GM21619 (cell line): ENCODE data around the gene MAMDC4.
"Not testable (repeated sequence)": the region's sequence is repeated elsewhere in the genome, so short reads cannot be mapped to it uniquely, and the experiment has no call there.

ENCODE experiments used
- ATAC-seq: cut with Tn5 transposase; IDR thresholded peaks from one replicate; pipeline ENCODE4 v1.9.1; 2021; ENCODE audit not compliant: unreplicated experiment

MAMDC4 gene

GRCh38 chr9:136851941-136852663 lies at the start of gene MAMDC4:
Gene MAMDC4, plus strand, starts transcription at chr9:136852346. Its CDS starts 71 bp downstream, at chr9:136852417.
- ATAC-seq = no peak

DNA sequence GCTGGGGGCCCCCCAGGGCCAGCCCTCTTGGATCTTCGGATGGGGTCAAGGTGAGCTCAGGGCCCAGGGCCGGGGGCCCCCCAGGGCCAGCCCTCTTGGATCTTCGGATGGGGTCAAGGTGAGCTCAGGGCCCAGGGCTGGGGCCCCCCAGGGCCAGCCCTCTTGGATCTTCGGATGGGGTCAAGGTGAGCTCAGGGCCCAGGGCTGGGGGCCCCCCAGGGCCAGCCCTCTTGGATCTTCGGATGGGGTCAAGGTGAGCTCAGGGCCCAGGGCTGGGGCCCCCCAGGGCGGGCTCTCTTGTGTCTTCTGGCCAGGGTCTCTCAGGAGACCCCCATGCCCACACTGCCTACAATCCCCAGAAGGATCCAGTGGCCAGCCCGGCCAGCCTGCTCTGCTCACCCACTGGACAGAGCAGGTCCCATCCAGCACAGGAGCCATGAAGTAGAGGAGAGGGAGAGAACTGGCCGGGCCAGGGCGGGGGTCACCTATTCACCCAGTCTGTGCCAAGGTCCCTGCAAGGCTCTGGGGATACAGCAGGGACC lies 49.1 kb upstream of the MAMDC4 start:
- ATAC-seq = not testable (repeated sequence)

DNA sequence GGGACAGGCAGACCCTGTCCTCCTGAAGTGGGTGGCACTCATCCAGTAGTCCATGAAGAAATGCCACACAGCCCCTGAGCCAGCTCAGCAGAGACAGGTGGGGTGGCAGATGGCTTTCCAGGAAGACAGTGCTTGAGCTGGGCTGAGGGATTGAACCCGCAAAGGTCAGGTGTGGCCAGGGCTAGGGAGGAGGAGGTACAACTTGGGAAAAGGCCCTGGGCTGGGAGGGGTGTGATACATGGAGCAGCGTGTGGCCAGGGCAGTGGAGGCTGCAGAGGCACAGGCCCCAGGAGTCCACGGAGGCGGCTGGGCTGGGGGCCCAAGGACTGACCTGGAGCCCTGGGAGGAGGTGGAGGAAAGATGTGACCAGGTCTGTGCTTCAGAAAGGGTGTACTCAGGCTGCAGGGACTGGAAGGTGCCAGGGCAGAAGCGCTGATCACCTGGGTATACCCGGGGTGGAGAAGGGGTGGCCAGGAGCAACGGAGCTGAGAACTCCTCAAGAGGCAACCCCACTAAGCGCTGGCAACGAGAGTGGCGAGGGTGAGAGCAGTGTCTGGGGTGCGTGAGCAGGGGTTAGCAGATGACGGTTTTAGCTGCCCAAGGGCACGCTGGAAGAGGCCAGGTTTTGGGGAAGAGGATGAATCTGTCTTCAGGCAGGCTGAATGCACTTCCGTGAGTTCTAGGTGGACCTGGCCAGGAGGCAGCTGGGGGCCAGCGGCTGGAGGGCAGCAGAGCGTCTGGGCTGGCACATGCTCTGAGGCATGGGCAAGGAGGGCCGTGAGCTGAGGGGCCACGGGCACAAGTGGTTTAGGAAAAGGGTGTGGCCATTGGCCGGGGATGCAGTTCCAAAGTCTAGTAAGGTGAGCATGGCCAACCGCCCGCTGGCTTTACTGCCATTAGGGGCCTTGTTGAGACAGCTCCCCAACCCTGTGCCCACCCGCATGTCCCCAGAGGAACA lies 48.3 kb upstream of the MAMDC4 start:
- no peak for ATAC-seq

- no peak for ATAC-seq
These were observed 47.5 kb upstream of the MAMDC4 start for GRCh38 chr9:136804509-136805206.

DNA sequence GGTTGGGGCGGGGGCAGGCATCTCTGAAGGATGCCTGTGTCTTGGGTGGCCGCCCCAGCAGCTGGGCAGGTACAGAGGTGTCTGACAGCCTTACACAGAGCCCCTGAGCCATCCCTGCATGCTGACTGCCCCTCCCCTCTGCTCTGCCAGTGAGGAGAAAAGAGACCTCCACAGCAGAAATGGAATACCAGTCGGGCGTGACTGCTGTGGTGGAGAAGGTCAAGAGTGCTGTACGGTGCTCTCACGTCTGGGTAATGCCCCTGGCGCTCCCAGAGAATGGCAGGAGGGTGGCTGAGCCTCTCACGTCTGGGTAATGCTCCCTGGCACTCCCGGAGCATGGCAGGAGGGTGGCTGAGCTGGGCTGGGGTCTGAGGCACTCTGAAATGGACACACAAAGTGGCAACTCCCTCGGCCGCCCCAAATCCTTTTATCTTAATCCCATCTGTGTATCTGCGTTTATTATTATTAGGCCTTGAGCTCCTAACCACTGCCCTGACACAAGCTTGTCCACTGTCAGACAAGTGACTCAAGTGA lies 46.9 kb upstream of the MAMDC4 start:
- ATAC-seq = no peak

DNA sequence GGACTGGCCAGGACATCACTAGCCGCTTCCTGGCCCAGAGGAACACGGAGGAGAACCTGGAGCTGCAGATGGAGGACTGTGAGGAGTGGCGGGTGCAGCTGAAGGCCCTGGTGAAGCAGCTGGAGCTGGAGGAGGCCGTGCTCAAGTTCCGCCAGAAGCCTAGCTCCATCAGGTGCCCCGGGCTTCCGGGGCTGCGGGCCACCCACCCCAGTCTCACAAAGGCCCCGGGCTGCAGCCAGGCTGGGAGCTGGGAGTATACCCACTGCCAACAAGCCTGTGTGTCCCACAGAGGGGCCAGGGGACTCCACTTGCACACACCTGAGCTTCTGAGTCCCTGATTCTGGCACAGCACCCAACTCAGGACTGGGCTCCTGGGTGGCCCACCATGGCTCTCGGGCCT lies 46.1 kb upstream of the MAMDC4 start:
- ATAC-seq = no peak

- no peak for ATAC-seq
These were observed 45.4 kb upstream of the MAMDC4 start for GRCh38 chr9:136806631-136807201.

DNA sequence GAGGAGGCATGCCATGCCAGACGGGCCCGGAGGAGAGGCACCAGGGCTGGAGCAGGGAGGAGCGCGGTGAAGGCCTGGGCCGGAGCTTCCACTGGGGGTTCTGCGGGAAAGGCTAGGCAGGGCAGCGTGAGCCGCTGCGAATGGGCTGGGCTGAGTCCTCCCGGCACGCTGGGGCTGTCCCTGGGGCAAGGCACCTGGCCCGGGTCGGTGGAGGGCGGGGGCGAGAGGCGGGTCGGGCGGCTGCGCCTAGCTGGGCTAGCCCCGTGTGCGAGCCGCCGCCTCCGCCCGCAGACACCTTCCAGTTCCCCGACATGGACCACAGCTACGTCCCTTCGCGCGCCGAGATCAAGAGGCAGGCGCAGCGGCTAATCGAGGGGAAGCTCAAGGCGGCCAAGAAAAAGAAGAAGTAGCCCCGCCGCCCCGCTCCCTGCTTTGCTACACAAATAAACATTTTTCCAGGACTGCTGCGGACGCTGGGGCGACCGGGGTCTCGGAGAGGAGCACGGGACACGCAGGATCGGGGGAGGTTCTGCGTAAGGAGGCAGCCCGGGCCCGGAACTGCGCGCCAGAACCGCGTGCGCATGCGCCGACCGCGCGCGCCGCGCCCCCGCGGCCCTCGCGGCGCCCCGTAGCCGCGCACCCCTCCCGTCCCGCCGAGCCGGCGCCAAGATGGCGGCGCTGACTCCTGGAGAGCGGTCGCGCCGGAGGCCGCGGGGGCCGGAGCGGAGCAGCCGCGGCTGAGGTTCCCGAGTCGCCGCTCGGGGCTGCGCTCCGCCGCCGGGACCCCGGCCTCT lies 44.7 kb upstream of the MAMDC4 start, which contains the start of gene RABL6:
RABL6 (plus strand) TSS at position 668 of the 794 bp plus-strand sequence. CDS start 249 bp downstream, outside the sequence.
- ATAC-seq = peak; percentile 60

- peak; percentile 30 for ATAC-seq
These were observed 43.9 kb upstream of the MAMDC4 start for GRCh38 chr9:136808075-136808805.

- no peak for ATAC-seq
These were observed 43.4 kb upstream of the MAMDC4 start for GRCh38 chr9:136808806-136809158.

- no peak for ATAC-seq
These were observed 37.3 kb upstream of the MAMDC4 start for GRCh38 chr9:136814725-136815421.

DNA sequence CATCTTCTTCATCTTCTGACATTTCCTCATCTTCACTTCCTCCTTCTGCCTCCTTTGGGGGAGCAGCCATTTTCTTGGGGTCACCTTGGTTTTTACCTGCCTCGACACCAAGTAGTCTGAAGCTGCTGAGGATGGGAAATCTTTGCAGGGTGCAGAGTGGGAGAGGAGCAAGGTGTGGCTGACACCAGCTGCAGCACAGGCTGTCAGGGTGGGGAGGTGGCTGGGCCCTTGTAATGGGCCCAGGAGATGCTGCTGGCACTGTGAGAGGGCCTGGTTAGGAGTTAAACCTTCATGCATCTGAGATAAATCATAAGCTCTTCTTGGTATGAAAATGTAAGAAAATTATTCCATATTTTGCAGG lies 36.7 kb upstream of the MAMDC4 start:
- ATAC-seq = no peak

GRCh38 chr9:136820971-136821825 lies 30.9 kb upstream of the MAMDC4 start:
- no peak for ATAC-seq

DNA sequence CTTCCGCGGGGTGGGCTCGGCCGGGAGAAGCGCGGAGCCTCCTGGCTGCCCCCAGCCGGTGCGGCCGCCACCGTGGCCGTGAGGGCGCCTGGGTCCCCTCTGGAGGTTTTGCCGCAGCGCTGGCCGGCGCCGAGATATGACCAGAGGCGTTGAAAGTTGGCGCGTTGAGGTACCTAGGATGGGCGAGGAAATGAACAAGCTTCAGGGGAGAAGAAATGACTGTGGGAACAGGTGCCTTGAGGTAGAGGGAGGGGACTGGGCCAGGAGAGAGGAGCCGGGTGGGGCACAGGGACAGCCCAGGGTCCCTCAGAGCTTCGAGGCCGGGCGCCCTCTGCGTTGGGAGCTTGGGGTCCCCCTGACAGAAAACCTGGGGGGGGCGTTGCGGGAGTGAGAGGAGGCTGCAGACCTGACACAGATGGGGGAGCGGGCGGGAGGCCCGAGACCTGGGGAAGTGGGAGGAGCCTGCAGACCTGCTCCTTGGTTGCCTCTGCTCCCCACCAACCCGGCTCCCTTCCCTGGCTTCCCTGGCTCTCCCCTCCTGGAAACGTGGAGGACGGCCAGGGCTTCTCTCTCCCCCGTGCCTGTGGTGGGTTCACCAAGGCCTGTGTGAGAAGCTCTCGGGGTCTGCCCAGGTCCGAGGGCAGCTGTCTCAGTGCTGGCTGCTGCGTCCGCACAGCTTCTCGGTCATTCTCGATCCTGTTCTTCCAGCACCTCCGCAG lies 30.2 kb upstream of the MAMDC4 start:
- no peak for ATAC-seq

DNA sequence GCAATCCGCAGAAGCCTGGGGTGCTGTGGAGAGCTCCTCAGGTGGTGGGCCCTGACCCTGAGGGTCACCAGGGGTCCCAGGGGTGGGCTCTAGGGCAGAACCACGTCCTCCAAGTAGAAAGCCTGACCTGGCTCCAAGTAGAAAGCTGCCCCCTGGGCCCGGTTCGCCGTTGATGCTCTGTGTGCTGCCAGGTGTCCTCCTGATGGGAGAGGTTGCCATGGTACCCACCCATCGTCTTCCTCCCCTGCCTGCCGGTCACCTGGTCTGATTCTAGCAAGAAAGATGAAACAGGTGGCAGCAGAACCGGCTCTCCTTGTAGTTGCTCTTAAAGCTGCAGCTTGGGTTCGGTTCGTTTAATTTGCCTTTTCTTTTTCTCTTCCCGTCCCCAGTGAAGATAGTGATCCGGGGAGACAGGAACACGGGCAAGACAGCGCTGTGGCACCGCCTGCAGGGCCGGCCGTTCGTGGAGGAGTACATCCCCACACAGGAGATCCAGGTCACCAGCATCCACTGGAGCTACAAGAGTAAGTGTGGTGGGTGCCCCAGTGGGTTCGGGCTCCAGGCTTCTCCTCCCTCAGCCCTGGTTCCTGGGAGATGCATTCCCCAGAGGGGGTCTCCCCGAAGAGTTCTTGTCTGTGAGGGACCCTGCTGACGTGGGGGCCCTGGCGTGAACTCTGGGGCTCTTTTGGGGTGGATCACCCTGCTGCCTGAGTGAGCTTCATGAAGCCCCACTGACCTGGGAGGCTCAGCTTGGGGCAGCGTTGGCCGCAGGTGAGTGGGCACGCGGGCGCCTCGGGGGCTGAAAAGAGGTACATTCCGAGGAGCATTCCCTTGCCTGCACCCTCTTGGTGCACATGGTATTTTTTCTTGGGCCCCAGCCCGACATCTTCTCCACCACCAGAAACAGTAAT lies 28.8 kb upstream of the MAMDC4 start:
- ATAC-seq = no peak
